ENCODE data around the gene PIRT.

Gene PIRT

GRCh38 chr17:10785295-10785694, 52.6 kb downstream of the PIRT start:
- no peak for DNase-seq

GRCh38 chr17:10779609-10780008, 58.3 kb downstream of the PIRT start:
- no peak for DNase-seq

GRCh38 chr17:10777890-10778289, 60.0 kb downstream of the PIRT start:
- no peak for DNase-seq

- no peak for DNase-seq
These were observed 60.6 kb downstream of the PIRT start for GRCh38 chr17:10777131-10777807.

GRCh38 chr17:10776381-10776780, 61.5 kb downstream of the PIRT start:
- DNase-seq = no peak

GRCh38 chr17:10775740-10776356, 62.0 kb downstream of the PIRT start:
- no peak for DNase-seq

- no peak for DNase-seq
These were observed 62.8 kb downstream of the PIRT start for GRCh38 chr17:10775058-10775457.

- no peak for DNase-seq
These were observed 64.5 kb downstream of the PIRT start for GRCh38 chr17:10773391-10773790.
